HG03064 (cell line): ENCODE results near the gene CLDN8.

ENCODE experiments used
- ATAC-seq: cut with Tn5 transposase; IDR thresholded peaks from one replicate; pipeline ENCODE4 v1.9.1; 2021; ENCODE audit warnings: low read depth; ENCODE audit not compliant: unreplicated experiment

CLDN8 gene

DNA sequence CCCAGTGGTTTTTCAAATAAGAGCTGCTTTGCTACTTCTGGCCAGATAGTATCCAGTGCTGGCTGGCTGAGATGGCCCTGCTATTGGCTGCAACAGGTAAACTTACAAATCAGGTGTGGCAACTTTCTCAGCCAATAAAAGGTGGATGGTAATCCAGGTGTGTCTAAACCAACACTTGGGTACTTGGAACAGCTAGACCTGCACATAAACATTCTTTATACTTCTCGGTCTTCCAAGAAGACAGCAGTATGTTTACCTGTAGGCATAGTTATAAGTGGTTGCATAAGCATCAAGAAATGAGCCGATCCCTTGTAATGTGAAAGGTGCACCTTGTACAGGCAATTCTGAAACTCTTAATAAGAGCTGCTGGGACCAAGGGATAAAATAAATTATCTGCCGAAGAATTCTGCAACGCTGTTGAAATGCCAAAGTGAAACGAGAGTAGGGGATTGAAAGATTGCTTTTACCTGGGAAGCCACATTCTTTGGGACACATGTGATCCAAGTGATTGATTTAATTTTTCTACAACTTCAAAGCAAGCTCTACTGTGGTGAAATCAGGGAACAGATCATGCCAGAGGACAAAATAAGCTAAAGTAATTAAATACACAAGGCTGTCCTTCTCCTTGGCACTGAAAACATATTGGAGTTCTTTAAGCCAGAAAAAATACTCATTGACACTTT lies at the start of gene CLDN8:
Gene CLDN8 (minus strand): TSS at position 57 of the 683 bp plus-strand sequence. CDS start 172 bp downstream, outside the sequence.
- no peak for ATAC-seq

- no peak for ATAC-seq
Measured at GRCh38 chr21:30257773-30258172, 41.9 kb upstream of the CLDN8 start.

GRCh38 chr21:30256100-30256499 lies 40.2 kb upstream of the CLDN8 start:
- no peak for ATAC-seq

DNA sequence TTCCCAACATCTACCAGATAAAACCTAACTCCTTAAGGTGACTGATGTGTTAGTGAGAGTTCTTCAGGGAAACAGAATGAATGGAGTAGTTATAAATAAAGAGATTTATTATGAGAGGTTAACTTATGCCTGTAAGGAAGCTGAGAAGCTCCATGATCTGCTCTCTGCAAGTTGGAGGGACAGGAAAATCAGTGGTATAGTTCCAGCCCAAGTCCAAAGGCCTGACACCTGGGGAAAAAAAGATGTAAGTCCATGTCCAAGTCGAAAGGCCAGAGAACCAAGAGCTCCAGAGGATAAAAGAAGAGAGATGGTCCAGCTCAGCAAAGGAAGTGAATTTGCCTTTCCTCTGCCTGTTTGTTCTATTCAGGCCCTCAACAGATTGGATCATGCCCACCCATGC lies 39.8 kb upstream of the CLDN8 start:
- ATAC-seq: no peak

DNA sequence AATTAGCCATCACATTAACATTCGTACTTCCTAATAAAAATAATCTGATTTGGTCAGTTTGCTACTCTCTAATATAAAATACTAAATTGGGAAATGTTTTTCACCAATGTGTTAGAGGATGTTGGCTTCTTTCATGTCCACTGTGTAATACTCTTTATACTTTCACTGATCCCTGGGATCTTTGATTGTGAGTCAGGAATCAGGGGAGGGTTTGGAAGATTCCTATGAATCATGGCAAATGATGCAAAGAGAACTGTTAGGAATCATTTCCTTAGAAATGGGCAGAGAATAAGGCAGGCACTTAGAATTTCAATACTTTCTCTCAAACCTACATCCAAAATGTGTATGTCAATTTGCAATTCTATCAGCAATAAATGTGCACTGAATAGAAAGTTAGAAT lies 35.9 kb upstream of the CLDN8 start:
- no peak for ATAC-seq

DNA sequence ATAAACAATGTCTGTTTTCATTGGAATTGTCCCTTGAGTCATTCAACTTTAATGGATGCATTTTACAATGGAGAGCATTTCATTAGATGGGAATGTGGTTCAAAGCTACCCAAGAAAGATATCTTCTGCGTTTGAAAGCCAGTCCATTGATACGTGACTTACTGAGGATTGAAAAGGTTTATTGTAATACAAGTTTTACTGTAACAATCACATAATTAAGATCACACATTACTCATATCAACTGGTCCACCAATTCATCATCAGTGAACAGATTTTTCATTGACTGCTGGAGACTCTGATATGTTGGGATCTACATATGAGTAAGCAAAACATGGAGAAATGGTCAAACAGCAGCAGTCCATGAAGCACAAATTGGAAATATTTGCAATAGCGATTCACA lies 34.0 kb upstream of the CLDN8 start:
- no peak for ATAC-seq

DNA sequence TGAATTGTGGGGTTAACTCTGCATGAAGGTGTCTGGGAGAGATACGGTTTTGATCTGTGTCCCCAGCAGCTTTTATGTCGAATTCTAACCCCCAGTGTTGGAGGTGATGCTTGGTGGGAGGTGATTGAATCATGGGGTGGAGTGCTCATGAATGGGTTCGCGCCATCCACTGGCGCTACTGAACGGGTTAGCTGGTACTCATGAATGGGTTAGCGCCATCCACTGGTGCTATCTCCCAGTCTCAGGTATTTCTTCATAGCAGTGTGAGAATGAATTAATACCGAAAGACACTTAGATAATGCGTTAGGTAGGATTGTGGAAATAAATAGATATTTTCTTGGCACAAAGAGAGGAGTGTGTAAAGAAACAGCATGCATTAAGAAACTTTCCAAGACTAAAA lies 32.9 kb upstream of the CLDN8 start:
- no peak for ATAC-seq

GRCh38 chr21:30245061-30245460 lies 29.2 kb upstream of the CLDN8 start:
- ATAC-seq: no peak

DNA sequence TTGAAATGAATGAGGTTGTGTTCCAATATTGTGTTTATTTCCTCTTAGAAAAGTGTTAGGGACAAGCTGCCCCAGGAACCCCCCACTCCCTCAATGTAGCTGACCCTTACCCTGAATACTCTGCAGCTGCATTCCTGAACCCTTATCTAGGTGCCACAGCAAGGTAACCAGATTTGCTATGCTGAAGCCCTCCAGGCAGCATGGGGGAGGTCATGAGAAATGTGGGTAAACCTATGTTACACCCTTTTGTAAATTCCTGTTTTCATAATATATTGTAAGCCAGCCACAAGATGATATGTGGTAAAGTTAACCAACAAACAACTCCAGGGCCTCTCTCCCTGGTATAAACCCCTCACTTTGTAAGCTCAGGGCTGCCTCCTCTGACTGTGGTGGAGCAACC lies 27.8 kb upstream of the CLDN8 start:
- no peak for ATAC-seq

DNA sequence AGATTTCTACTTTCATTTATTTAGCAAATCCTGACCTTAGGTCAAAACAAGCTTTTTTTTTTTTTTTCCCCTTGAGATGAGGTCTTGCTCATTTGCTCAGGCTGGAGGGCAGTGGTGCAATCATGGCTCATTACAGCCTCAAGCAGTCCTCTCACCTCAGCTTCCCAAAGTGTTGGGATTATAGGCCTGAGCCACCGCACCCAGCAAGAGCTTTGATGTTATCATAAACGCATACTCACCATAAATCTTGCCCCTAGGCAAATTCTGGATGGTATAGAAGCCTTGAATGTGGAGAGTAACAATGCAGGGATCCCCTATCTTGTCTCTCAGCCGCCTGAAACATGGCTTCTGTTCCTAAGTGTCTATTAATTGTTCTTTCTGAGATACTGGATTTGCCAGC lies 24.8 kb upstream of the CLDN8 start:
- ATAC-seq: no peak

GRCh38 chr21:30238168-30238567 lies 22.3 kb upstream of the CLDN8 start:
- no peak for ATAC-seq

GRCh38 chr21:30234643-30235042 lies 18.7 kb upstream of the CLDN8 start:
- no peak for ATAC-seq

GRCh38 chr21:30234050-30234449 lies 18.2 kb upstream of the CLDN8 start:
- no peak for ATAC-seq

- no peak for ATAC-seq
Measured at GRCh38 chr21:30233228-30234020, 17.5 kb upstream of the CLDN8 start.

GRCh38 chr21:30232011-30232410 lies 16.1 kb upstream of the CLDN8 start:
- ATAC-seq: no peak

DNA sequence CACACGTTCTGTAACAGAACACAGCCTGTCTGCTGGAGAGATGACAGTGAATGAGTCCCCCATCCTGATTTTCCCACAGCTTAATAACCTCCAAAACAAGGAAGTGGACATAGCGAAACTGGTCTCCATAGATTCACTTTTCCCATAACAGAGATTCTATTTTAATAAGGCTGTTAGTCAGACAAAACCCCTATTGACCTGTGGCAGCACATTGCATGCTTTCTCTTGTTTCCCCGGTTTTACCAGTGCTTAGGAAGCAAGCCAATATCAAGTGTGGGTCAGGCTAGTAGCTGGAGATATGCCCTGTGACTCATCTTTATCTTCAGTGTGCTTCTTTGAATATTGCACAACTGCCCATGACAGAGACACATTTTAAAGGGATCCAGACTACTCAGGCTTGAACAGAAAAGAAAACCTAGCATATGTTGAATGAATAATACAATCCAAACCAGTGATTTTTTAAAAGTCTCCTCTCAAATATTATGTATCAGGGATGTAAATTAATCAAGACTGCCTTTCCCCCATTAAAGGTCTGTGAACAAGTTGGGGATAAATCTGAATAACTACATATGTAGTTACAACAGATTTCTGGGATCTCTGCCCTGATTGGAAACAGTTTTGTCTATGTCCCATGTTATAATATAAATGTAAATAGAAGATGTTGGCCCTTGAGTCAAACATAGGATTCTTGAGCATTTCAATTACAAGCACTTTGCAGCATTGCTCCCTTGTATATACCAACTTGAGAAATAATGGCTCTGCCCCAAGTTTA lies 11.9 kb upstream of the CLDN8 start:
- no peak for ATAC-seq

DNA sequence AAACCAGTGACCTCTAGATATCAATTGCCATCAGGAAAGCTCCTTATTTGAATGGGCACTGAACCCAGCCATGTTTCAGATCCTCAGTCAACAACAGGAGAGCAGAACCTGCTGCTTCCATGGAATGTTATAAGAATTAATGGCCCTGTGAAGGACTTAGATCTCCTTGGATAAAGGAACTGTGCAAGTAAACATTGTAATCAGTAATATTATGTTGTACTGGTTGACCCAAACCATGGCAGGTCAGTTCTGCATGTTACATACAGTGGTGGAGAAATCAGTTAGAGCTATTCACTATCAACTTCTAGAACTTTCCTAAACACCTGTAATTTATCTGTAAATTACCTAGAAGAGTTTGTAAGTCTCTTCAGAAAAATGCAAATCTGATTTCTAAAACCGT lies 11.2 kb upstream of the CLDN8 start:
- no peak for ATAC-seq

GRCh38 chr21:30223596-30223995 lies 7.7 kb upstream of the CLDN8 start:
- no peak for ATAC-seq

DNA sequence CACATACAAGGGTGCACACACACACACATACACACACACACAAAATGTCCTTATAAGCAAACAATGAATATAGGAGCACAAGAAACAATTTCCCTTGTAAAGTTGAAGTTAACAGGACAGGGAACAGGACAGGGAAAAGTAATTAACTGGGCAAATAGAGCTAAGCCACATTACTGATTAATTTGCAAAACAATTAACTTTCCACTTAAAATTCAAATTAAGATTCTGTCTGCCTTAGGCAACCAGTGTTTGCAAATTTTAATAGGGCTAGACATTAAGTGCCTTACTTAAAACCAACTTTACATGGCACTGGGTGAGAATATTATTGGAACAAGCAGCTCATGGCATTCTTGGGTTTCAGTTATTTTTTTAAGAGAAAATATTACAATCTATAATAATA lies 6.8 kb upstream of the CLDN8 start:
- ATAC-seq: no peak

GRCh38 chr21:30211071-30211470 lies 4.8 kb downstream of the CLDN8 start:
- ATAC-seq: no peak

DNA sequence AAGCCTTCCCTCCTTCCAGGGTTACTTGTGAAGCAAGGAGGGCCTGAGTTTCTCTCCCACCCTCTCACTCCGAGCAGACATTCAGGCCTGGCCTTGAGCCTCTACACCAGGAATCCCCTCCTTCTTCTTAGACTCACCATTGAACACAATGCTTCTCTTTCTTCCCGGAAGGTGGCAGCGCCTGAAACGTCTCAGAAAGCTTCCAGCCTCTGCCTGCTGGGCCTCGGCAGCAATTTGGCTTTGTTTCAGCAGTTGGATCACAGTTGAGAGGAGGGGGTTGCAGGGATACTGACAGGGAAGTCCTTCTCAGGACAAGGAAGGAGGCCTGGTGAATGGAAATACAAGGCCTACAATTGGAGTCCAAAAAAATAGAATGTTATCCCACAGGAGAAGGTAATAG lies 6.3 kb downstream of the CLDN8 start:
- no peak for ATAC-seq

- ATAC-seq: no peak
Measured at GRCh38 chr21:30207252-30207579, 8.7 kb downstream of the CLDN8 start.
